Measurements from ENCODE around the gene KLRC1. TPM values are rescaled to one million over a fixed set of nuclear protein-coding genes. Genes with fewer than 3 reads are reported as not detected.
"Not testable (repeated sequence)": the region's sequence is repeated elsewhere in the genome, so short reads cannot be mapped to it uniquely, and the experiment has no call there.

KLRC1 gene
- total RNA-seq, 1 donor from 2014 or later: 0.18 TPM

DNA sequence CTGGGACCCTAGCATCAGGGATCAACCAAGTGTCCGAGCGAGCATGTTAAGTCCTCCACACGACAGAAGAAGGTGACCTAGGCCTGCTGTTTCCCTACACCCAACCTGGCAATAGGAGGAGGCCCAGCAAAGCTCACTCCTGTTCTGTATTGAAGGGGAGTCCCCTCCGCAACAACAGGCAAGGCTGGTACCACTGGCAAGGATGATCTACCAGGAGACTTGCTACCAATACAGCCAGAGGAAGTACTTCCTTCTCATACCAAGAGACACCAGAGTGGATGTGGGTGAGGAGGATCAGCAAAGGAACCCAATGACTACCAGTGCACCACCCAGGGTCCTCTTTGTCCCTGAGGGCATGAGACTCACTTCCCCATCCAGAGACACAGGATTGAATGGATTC lies 4.9 kb downstream of the KLRC1 start:
- Mint-ChIP-seq H3K27me3 (ENCODE audit: insufficient read depth) (no peaks in the 10 kb centered on the region), H3K36me3 (ENCODE audit: low read depth) (no peaks in the 10 kb centered on the region), H3K9me3 (no peaks in the 10 kb centered on the region), H3K27ac (no peak overlapping the region), H3K4me3 (no peak overlapping the region), H3K4me1 (ENCODE audit: low read depth) (no peaks in the 10 kb centered on the region)
- intact Hi-C loops (cut with micrococcal nuclease): no loop called here
- DNase-seq (ENCODE audit: low spot score): no peak

DNA sequence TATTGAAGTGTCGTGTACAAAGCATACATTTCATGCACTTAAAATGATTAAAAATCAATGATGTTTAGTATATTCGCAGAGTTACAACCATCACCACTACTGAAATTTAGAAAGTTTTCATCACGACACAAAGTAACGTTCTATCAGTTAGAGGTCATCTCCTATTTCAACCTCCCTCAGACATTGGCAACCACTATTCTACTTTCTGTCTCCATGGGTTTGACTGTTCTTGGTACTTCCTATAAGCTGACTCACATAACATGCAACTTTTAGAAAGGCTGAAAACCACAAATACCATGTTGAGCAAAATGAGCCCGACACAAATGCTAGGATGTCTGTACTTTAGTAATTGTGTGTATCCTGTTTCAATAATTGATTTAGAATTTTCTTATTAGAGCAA lies 7.1 kb downstream of the KLRC1 start:
- H3K27me3 Mint-ChIP-seq (ENCODE audit: insufficient read depth); H3K36me3 Mint-ChIP-seq (ENCODE audit: low read depth); H3K9me3 Mint-ChIP-seq; H3K27ac Mint-ChIP-seq; DNase-seq (ENCODE audit: low spot score); H3K4me3 Mint-ChIP-seq; H3K4me1 Mint-ChIP-seq (ENCODE audit: low read depth); intact Hi-C loops (cut with micrococcal nuclease): not testable (repeated sequence)

DNA sequence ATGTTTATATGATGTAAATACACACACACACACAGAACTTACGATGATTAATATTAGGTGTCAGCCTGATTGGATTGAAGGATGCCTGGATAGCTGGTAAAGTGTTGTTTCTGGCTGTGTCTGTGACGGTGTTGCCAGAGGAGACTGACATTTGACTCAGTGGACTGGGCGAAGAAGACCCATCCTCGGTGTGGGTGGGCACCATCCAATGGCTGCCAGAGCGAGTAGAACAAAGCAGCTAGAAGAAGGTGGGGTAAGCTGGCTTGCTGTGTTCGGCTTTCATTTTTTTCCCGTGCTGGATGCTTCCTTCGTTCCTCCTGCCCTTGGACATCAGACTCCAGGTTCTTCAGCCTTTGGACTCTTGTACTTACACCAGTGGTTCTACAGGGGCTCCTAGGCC lies 12.0 kb downstream of the KLRC1 start:
- H3K27me3 Mint-ChIP-seq (ENCODE audit: insufficient read depth); H3K36me3 Mint-ChIP-seq (ENCODE audit: low read depth); H3K27ac Mint-ChIP-seq; H3K4me3 Mint-ChIP-seq; H3K9me3 Mint-ChIP-seq; DNase-seq (ENCODE audit: low spot score); H3K4me1 Mint-ChIP-seq (ENCODE audit: low read depth): not testable (repeated sequence)
- intact Hi-C loops (cut with micrococcal nuclease): loop anchor here (2.0 kb wide), 1 partner anchor 16 kb away; no protein-coding TSS in a partner anchor

DNA sequence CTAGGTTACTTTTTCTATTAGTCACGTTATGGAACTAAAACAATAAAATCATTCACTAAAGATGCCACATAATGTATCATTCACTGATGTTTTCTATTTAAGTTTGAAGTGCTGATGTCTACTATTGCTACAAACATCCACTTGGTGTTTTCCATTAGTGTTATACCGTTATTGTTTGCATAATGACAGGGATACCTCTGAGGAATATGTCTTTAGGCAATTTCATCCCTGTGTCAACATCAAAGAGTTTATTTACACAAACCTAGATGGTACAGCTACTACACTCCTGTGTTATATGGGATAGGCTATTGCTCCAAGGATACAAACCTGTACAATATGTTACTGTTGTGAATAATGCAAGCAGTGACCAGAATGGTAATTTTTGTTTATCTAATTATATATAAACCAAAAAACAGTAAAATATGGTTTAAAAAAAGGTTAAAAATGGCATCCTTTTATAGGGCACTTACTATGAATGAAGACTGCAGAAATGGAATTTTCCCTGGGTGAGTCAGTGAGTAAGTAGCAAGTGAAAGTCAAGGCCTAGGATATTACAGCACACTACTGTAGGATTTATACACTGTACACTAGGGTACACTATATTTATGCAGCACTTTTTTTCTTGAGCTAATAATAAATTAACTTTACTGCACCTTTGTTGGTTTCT lies 13.4 kb downstream of the KLRC1 start:
- not testable (repeated sequence) for H3K27me3 Mint-ChIP-seq (ENCODE audit: insufficient read depth); H3K9me3 Mint-ChIP-seq; H3K4me1 Mint-ChIP-seq (ENCODE audit: low read depth); H3K36me3 Mint-ChIP-seq (ENCODE audit: low read depth); H3K27ac Mint-ChIP-seq; DNase-seq (ENCODE audit: low spot score); H3K4me3 Mint-ChIP-seq
- intact Hi-C loops (cut with micrococcal nuclease): loop anchor here (2.0 kb wide), 1 partner anchor 15 kb away; no protein-coding TSS in a partner anchor

DNA sequence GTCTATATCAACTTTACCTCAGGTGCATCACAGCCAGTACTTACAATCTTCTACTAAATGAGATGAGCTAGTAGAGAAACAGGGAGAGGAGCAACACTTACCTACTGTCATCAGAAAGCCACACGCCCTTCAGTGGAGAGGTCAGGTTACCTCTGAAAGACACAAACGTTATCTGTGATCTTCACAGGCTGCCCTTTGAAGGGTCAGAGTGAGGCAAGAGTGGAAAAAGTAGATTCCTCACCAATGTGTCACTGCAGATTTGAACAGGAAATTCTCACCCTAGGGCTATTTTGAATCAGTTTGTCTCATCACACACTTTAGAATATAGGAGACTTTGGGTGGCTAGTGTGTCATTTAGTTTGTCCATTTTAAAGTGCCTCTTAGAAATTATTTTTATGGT lies 15.6 kb downstream of the KLRC1 start:
- intact Hi-C loops (cut with micrococcal nuclease); H3K27ac Mint-ChIP-seq; H3K27me3 Mint-ChIP-seq (ENCODE audit: insufficient read depth); H3K36me3 Mint-ChIP-seq (ENCODE audit: low read depth); H3K4me3 Mint-ChIP-seq; H3K4me1 Mint-ChIP-seq (ENCODE audit: low read depth); H3K9me3 Mint-ChIP-seq; DNase-seq (ENCODE audit: low spot score): not testable (repeated sequence)

DNA sequence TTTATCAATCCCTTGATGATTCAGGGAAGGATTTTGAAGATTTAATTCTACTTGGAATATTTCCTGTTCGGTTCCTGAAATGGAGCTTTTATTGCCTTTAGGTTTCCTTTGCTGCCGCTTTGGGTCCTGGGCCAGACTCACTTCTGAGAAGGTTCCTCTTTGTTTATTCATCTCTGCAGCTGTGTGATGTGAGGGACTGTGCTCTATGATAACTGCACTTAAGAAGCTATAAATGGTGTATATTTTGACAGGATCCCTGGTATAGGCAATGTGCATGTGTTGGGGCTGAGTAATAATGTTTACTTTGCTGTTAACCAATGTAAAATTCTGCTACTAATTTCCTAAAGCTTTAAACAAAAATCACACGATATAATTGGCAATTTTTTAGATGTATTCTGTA lies 17.4 kb downstream of the KLRC1 start, which contains the start of gene KLRC2:
Gene KLRC2, minus strand, starts transcription at position 195 of the 400 bp plus-strand sequence. Its CDS starts 24 bp downstream, at position 171.
- H3K9me3 Mint-ChIP-seq; intact Hi-C loops (cut with micrococcal nuclease); H3K4me3 Mint-ChIP-seq; H3K27me3 Mint-ChIP-seq (ENCODE audit: insufficient read depth); H3K36me3 Mint-ChIP-seq (ENCODE audit: low read depth); DNase-seq (ENCODE audit: low spot score); H3K4me1 Mint-ChIP-seq (ENCODE audit: low read depth); H3K27ac Mint-ChIP-seq: not testable (repeated sequence)

DNA sequence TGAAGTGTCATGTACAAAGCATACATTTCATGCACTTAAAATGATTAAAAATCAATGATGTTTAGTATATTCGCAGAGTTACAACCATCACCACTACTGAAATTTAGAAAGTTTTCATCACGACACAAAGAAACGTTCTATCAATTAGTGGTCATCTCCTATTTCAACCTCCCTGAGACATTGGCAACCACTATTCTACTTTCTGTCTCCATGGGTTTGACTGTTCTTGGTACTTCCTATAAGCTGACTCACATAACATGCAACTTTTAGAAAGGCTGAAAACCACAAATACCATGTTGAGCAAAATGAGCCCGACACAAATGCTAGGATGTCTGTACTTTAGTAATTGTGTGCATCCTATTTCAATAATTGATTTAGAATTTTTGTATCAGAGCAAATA lies 22.6 kb downstream of the KLRC1 start:
- intact Hi-C loops (cut with micrococcal nuclease); H3K4me1 Mint-ChIP-seq (ENCODE audit: low read depth); H3K27me3 Mint-ChIP-seq (ENCODE audit: insufficient read depth); H3K9me3 Mint-ChIP-seq; H3K27ac Mint-ChIP-seq; H3K4me3 Mint-ChIP-seq; H3K36me3 Mint-ChIP-seq (ENCODE audit: low read depth); DNase-seq (ENCODE audit: low spot score): not testable (repeated sequence)

DNA sequence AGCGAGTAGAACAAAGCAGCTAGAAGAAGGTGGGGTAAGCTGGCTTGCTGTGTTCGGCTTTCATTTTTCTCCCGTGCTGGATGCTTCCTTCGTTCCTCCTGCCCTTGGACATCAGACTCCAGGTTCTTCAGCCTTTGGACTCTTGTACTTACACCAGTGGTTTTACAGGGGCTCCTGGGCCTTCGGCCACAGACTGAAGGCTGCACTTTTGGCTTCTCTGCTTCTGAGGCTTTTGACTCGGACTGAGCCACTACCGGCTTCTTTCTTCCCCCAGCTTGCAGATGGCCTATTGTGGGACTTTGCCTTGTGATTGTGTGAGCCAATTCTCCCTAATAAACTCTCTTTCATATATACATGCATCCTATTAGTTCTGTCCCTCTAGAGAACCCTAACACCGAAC lies 27.2 kb downstream of the KLRC1 start:
- not testable (repeated sequence) for DNase-seq (ENCODE audit: low spot score); H3K4me3 Mint-ChIP-seq; H3K36me3 Mint-ChIP-seq (ENCODE audit: low read depth); H3K4me1 Mint-ChIP-seq (ENCODE audit: low read depth); H3K27me3 Mint-ChIP-seq (ENCODE audit: insufficient read depth); H3K9me3 Mint-ChIP-seq; H3K27ac Mint-ChIP-seq
- intact Hi-C loops (cut with micrococcal nuclease): loop anchor here (2.0 kb wide), 1 partner anchor 15 kb away; no protein-coding TSS in a partner anchor

DNA sequence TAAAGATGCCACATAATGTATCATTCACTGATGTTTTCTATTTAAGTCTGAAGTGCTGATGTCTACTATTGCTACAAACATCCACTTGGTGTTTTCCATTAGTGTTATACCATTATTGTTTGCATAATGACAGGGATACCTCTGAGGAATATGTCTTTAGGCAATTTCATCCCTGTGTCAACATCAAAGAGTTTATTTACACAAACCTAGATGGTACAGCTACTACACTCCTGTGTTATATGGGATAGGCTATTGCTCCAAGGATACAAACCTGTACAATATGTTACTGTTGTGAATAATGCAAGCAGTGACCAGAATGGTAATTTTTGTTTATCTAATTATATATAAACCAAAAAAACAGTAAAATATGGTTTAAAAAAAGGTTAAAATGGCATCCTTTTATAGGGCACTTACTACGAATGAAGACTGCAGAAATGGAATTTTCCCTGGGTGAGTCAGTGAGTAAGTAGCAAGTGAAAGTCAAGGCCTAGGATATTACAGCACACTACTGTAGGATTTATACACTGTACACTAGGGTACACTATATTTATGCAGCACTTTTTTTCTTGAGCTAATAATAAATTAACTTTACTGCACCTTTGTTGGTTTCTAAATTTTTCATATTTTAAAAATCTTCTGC lies 28.8 kb downstream of the KLRC1 start:
- H3K27ac Mint-ChIP-seq; H3K9me3 Mint-ChIP-seq; DNase-seq (ENCODE audit: low spot score); H3K36me3 Mint-ChIP-seq (ENCODE audit: low read depth); H3K4me1 Mint-ChIP-seq (ENCODE audit: low read depth); H3K27me3 Mint-ChIP-seq (ENCODE audit: insufficient read depth); H3K4me3 Mint-ChIP-seq: not testable (repeated sequence)
- intact Hi-C loops (cut with micrococcal nuclease): loop anchor here (2.0 kb wide), 1 partner anchor 16 kb away; no protein-coding TSS in a partner anchor

DNA sequence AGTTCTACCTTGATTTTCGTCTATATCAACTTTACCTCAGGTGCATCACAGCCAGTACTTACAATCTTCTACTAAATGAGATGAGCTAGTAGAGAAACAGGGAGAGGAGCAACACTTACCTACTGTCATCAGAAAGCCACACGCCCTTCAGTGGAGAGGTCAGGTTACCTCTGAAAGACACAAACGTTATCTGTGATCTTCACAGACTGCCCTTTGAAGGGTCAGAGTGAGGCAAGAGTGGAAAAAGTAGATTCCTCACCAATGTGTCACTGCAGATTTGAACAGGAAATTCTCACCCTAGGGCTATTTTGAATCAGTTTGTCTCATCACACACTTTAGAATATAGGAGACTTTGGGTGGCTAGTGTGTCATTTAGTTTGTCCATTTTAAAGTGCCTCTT lies 31.0 kb downstream of the KLRC1 start:
- H3K27me3 Mint-ChIP-seq (ENCODE audit: insufficient read depth); DNase-seq (ENCODE audit: low spot score); H3K27ac Mint-ChIP-seq; intact Hi-C loops (cut with micrococcal nuclease); H3K9me3 Mint-ChIP-seq; H3K36me3 Mint-ChIP-seq (ENCODE audit: low read depth); H3K4me3 Mint-ChIP-seq; H3K4me1 Mint-ChIP-seq (ENCODE audit: low read depth): not testable (repeated sequence)

DNA sequence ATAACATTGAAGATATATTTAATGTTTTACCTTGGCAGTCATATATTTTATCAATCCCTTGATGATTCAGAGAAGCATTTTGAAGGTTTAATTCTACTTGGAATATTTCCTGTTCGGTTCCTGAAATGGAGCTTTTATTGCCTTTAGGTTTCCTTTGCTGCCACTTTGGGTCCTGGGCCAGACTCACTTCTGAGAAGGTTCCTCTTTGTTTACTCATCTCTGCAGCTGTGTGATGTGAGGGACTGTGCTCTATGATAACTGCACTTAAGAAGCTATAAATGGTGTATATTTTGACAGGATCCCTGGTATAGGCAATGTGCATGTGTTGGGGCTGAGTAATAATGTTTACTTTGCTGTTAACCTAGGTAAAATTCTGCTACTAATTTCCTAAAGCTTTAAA lies 32.8 kb downstream of the KLRC1 start, which contains the start of gene KLRC3:
Gene KLRC3, minus strand, starts transcription at position 262 of the 400 bp plus-strand sequence. Its CDS starts 45 bp downstream, at position 217.
- H3K27me3 Mint-ChIP-seq (ENCODE audit: insufficient read depth); H3K36me3 Mint-ChIP-seq (ENCODE audit: low read depth); intact Hi-C loops (cut with micrococcal nuclease); H3K9me3 Mint-ChIP-seq; H3K4me3 Mint-ChIP-seq; H3K4me1 Mint-ChIP-seq (ENCODE audit: low read depth); DNase-seq (ENCODE audit: low spot score); H3K27ac Mint-ChIP-seq: not testable (repeated sequence)

DNA sequence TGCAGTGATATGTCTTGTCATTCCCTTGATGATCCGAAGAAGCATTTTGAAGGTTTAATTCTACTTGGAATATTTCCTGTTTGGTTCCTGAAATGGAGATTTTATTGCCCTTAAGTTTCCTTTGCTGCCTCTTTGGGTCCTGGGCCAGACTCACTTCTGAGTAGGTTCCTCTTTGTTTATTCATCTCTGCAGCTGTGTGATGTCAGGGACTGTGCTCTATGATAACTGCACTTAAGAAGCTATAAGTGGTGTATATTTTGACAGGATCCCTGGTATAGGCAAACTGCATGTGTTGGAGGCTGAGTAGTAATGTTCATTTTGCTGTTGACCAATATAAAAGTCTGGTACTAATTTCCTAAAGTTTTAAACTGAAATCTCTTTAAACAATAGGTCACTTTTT lies 43.8 kb downstream of the KLRC1 start, which contains the start of gene KLRC4:
Gene KLRC4, minus strand, starts transcription at position 366 of the 400 bp plus-strand sequence. Its CDS starts 182 bp downstream, at position 184.
- no peaks in the 10 kb centered on the region for H3K36me3 Mint-ChIP-seq (ENCODE audit: low read depth)
- H3K27ac Mint-ChIP-seq: no peak within 1 kb of the TSS
- H3K27me3 Mint-ChIP-seq (ENCODE audit: insufficient read depth): peaks cover 16% of the 10 kb centered on the region
- DNase-seq (ENCODE audit: low spot score): no peak
- no peaks in the 10 kb centered on the region for H3K4me1 Mint-ChIP-seq (ENCODE audit: low read depth)
- intact Hi-C loops (cut with micrococcal nuclease): no loop called here
- no peak within 1 kb of the TSS for H3K4me3 Mint-ChIP-seq
- no peaks in the 10 kb centered on the region for H3K9me3 Mint-ChIP-seq

DNA sequence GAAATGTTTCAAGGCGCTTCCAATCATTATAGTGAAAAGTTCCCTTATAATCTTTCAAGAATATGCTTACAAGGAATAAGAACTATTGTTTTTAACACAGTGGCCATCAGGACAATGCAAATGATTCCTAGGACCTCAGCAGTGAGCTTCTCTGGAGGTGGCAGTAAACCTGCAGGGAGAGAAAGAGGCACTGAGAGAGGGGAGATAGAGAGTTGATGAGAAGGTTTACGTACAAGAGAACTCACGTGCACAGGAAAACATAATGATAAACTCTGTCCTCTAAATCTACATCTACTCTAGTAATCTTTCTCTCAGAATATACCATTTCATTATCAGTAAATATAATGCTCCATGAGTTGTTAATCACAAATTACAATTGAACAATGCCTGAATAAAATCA lies 44.3 kb downstream of the KLRC1 start:
- Mint-ChIP-seq H3K27ac (no peak overlapping the region), H3K9me3 (no peaks in the 10 kb centered on the region), H3K27me3 (ENCODE audit: insufficient read depth) (peaks cover 15% of the 10 kb centered on the region), H3K36me3 (ENCODE audit: low read depth) (no peaks in the 10 kb centered on the region), H3K4me1 (ENCODE audit: low read depth) (no peaks in the 10 kb centered on the region), H3K4me3 (no peak overlapping the region)
- no peak for DNase-seq (ENCODE audit: low spot score)
- intact Hi-C loops (cut with micrococcal nuclease): no loop called here

Data from activated T-helper 1 cell treated with anti-CD3 and anti-CD28 coated beads, Interleukin-12 subunit alpha, Interleukin-12 subunit beta, Interleukin-2, Interleukin-4 antibody, amounts not matched to agents 30 ng/mL and 10 ng/mL and 1 ng/mL, durations not matched to agents 14 hours and 24 hours and 36 hours (primary cell).